ENCODE data around the gene ICE2.

- TF ChIP-seq, protein P1, sequence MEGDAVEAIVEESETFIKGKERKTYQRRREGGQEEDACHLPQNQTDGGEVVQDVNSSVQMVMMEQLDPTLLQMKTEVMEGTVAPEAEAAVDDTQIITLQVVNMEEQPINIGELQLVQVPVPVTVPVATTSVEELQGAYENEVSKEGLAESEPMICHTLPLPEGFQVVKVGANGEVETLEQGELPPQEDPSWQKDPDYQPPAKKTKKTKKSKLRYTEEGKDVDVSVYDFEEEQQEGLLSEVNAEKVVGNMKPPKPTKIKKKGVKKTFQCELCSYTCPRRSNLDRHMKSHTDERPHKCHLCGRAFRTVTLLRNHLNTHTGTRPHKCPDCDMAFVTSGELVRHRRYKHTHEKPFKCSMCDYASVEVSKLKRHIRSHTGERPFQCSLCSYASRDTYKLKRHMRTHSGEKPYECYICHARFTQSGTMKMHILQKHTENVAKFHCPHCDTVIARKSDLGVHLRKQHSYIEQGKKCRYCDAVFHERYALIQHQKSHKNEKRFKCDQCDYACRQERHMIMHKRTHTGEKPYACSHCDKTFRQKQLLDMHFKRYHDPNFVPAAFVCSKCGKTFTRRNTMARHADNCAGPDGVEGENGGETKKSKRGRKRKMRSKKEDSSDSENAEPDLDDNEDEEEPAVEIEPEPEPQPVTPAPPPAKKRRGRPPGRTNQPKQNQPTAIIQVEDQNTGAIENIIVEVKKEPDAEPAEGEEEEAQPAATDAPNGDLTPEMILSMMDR (IDR thresholded peaks at IDR 0.05; ENCODE audit: low read length) = no peak
- TF ChIP-seq EZH2phosphoT487 (IDR thresholded peaks at IDR 0.05; ENCODE audit: low read length) = no peak
Observed at GRCh38 chr15:60390871-60391501, 88.0 kb downstream of the ICE2 start.
